GM19463 (cell line): ENCODE results near the gene PXMP4.

ENCODE experiments used
- ATAC-seq: cut with Tn5 transposase; IDR thresholded peaks from one replicate; pipeline ENCODE4 v1.9.1; 2021; ENCODE audit warnings: mild to moderate bottlenecking, moderate library complexity; ENCODE audit not compliant: unreplicated experiment

PXMP4 gene

GRCh38 chr20:33658510-33658909 lies 61.6 kb downstream of the PXMP4 start:
- no peak for ATAC-seq

GRCh38 chr20:33657704-33658095 lies 62.4 kb downstream of the PXMP4 start:
- no peak for ATAC-seq

- no peak for ATAC-seq
Observed at GRCh38 chr20:33656783-33657703, 63.1 kb downstream of the PXMP4 start.

- ATAC-seq, result no peak
Observed at GRCh38 chr20:33656010-33656782, 63.9 kb downstream of the PXMP4 start.

GRCh38 chr20:33655164-33655563 lies 64.9 kb downstream of the PXMP4 start:
- ATAC-seq, result no peak

GRCh38 chr20:33654680-33655161 lies 65.4 kb downstream of the PXMP4 start:
- no peak for ATAC-seq

GRCh38 chr20:33653900-33654596 lies 66.1 kb downstream of the PXMP4 start:
- ATAC-seq, result no peak

- no peak for ATAC-seq
Observed at GRCh38 chr20:33653218-33653899, 66.8 kb downstream of the PXMP4 start.
